ENCODE data around the gene DENND5A.

- TF ChIP-seq POLR2AphosphoS5 (IDR thresholded peaks at IDR 0.05) (no peak), CTCF (IDR thresholded peaks at IDR 0.05) (no peak), POLR2A (IDR thresholded peaks at IDR 0.05; ENCODE audit: low read depth) (no peak)
These were observed 134.9 kb downstream of the DENND5A start for GRCh38 chr11:9130297-9130696.

Data from esophagus muscularis mucosa (tissue), 3 donors.